ENCODE data around the gene SIGLEC8. TPM values are rescaled to one million over a fixed set of nuclear protein-coding genes. Genes with fewer than 3 reads are reported as not detected.

SIGLEC8 gene
- total and polyA plus RNA-seq, 2 of the 8 experiments (the other 6 are each of a cell fraction or from before 2014, with no cell fraction given), result not detected

DNA sequence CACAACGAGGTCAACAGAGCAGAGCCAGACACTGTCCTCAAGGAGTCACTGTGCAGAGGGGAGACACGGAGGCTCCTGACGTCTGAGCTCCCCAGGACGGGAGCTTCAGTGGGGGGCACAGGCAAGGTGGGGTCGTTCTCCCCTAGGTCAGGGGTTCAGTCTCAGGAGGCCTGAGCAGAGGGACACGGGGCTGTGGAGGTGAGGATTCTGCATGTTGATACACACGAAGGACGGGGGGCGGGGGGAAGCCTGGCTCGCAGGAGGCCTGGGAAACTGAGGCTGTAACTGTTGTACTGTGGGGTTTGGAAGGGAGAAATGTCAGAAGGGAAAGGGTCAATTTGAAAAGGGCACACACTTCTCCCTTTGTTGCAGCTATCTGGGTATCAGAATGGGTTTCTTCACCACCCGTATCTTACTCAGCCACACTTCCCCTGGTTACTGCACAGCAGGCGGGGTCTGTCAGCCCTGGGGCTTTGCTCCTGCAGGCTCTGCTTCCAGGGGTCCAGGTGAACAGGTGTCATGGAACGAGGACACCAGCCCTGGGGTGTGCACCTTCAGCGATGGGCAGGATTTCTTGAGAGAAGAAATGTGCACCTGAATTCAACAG lies 748 bp upstream of the SIGLEC8 start:
- no peak overlapping the region for H3K4me2 ChIP-seq (ENCODE audit: insufficient read depth in 1 of 2, low read depth in 2 of 2, low read length in 2 of 2)
- no peak overlapping the region for H3K56ac ChIP-seq (replicated peaks; ENCODE audit: insufficient read length, low read depth, low read length)
- POLR2A ChIA-PET (ENCODE audit: partially characterized antibody), result no interaction called here
- no peak overlapping the region for H2BK120ac ChIP-seq (replicated peaks; ENCODE audit: low read depth, low read length)
- no peak for FAIRE-seq
- no peak overlapping the region for H4K8ac ChIP-seq (ENCODE audit: extremely low read depth, insufficient read depth, low read length)
- H3K27me3 ChIP-seq (replicated peaks in 1 of 4; ENCODE audit: control insufficient read depth in 3 of 4, extremely low read depth in 1 of 4, insufficient read depth in 3 of 4, low read length in 3 of 4), result no peaks in the 10 kb centered on the region
- WGBS, 2 experiments (ENCODE audit: extremely low coverage in 1 of 2, insufficient coverage in 1 of 2, insufficient read length in 1 of 2, insufficient replicate concordance in 2 of 2, low coverage in 1 of 2, low lambda C conversion rate in 2 of 2, missing lambda C conversion rate in 1 of 2), result 76% methylated on average over 14 of the region's 14 CpGs; no CpG with 5 or more reads in 1 of the 2 experiments
- H4K91ac ChIP-seq (replicated peaks; ENCODE audit: insufficient read length, low read length), result no peak overlapping the region
- no peak overlapping the region for H3K27ac ChIP-seq (ENCODE audit: low read depth, low read length)
- H2BK20ac ChIP-seq (ENCODE audit: low read length), result no peak overlapping the region
- H3K79me1 ChIP-seq (ENCODE audit: low read depth, low read length), result no peaks in the 10 kb centered on the region
- no peak overlapping the region for H2AFZ ChIP-seq (ENCODE audit: low read length)
- no peak overlapping the region for H3K4ac ChIP-seq (replicated peaks; ENCODE audit: insufficient read length, low read depth, low read length)
- H4K20me1 ChIP-seq (replicated peaks in 1 of 2; ENCODE audit: control insufficient read depth in 1 of 2, insufficient read depth in 2 of 2, low read length in 2 of 2), result no peaks in the 10 kb centered on the region
- H2BK15ac ChIP-seq (ENCODE audit: low read length), result no peak overlapping the region
- no peak overlapping the region for H4K5ac ChIP-seq (ENCODE audit: insufficient read length, low read depth, low read length)
- H3K23ac ChIP-seq (ENCODE audit: insufficient read length), result no peak overlapping the region
- H2AK5ac ChIP-seq (ENCODE audit: low read depth, low read length), result no peak overlapping the region
- no peaks in the 10 kb centered on the region for H3K79me2 ChIP-seq (ENCODE audit: control insufficient read depth in 1 of 2, insufficient read depth in 2 of 2, low read length in 2 of 2)
- H3K9ac ChIP-seq (replicated peaks in 1 of 4; ENCODE audit: extremely low read depth in 1 of 4, low read depth in 3 of 4, low read length in 3 of 4), result no peak overlapping the region
- H3K18ac ChIP-seq (ENCODE audit: extremely low read depth, low read length), result no peak overlapping the region
- CTCF ChIA-PET (ENCODE audit: partially characterized antibody), result interaction anchor here (0.7 kb wide), 1 partner anchor 11 kb away, joined by 3 read pairs; no protein-coding TSS in a partner anchor
- no peak for TF ChIP-seq ZNF274 (IDR thresholded peaks at IDR 0.05; ENCODE audit: borderline replicate concordance, extremely low read depth, low read length)
- no peak for TF ChIP-seq CBX5 (IDR thresholded peaks at IDR 0.05; ENCODE audit: low read depth, low read length)
- TF ChIP-seq GABPA (IDR thresholded peaks at IDR 0.05; ENCODE audit: borderline replicate concordance, insufficient read depth, low read length), result no peak
- no peaks in the 10 kb centered on the region for H3K36me3 ChIP-seq (ENCODE audit: control insufficient read depth in 2 of 4, insufficient read depth in 4 of 4, low read length in 3 of 4)
- no peak overlapping the region for H2BK5ac ChIP-seq (ENCODE audit: low read depth, low read length)
- no peak overlapping the region for H3K14ac ChIP-seq (ENCODE audit: insufficient read length)
- H3K4me3 ChIP-seq (ENCODE audit: extremely low read depth in 1 of 4, insufficient read depth in 2 of 4, low read depth in 3 of 4, low read length in 4 of 4), result no peak overlapping the region
- peaks cover 0 to 3% (median 0%) of the 10 kb centered on the region in 4 experiments; a peak in 1 of 7 replicates for H3K4me1 ChIP-seq (replicated peaks in 1 of 4; ENCODE audit: control insufficient read depth in 3 of 4, insufficient read depth in 4 of 4, low read length in 3 of 4)
- H2BK12ac ChIP-seq (ENCODE audit: low read depth, low read length), result no peak overlapping the region
- H3K9me3 ChIP-seq (ENCODE audit: insufficient read depth in 2 of 2, low read depth in 1 of 2, low read length in 1 of 2), result peaks cover 33 to 51% of the 10 kb centered on the region in 2 experiments; a peak in 3 of 4 replicates
- peaks cover 5% of the 10 kb centered on the region; the same call in 1 of the 2 replicates for H3K23me2 ChIP-seq (ENCODE audit: low read depth, low read length)
- no peak for DNase-seq (ENCODE audit: low read depth in 1 of 2, low spot score in 2 of 2)

Measured in H1 (cell line).